ENCODE measurements around the gene GRHL3. TPM values are rescaled to one million over a fixed set of nuclear protein-coding genes. Genes with fewer than 3 reads are reported as not detected.

The GRHL3 gene
- polyA plus RNA-seq, 3 donors = 0.03 TPM; not detected in 2

GRCh38 chr1:24290933-24291487 lies 28.1 kb upstream of the GRHL3 start:
- no peaks in the 10 kb centered on the region for H3K9me3 ChIP-seq (replicated peaks in 1 of 2; ENCODE audit: control insufficient read depth in 1 of 2, insufficient read depth in 1 of 2, low read length in 2 of 2)
- no peaks in the 10 kb centered on the region for H3K36me3 ChIP-seq (replicated peaks in 1 of 2; ENCODE audit: control insufficient read depth in 1 of 2, insufficient read depth in 2 of 2, low read length in 2 of 2)
- H3K4me3 Mint-ChIP-seq = no peak overlapping the region
- no peaks in the 10 kb centered on the region for H3K9me3 Mint-ChIP-seq
- H3K4me3 ChIP-seq (replicated peaks in 1 of 3; ENCODE audit: low read depth in 2 of 3, low read length in 3 of 3) = no peak overlapping the region
- H3K27me3 ChIP-seq (ENCODE audit: control insufficient read depth in 2 of 2, insufficient read depth in 2 of 2, low read length in 2 of 2) = no peaks in the 10 kb centered on the region
- H3K27ac Mint-ChIP-seq = peak overlapping the region in 1 of 7 donors; percentile 66
- no peak for DNase-seq
- no peak overlapping the region for H2AFZ ChIP-seq (ENCODE audit: insufficient read depth, low read depth, low read length, poor library complexity, severe bottlenecking)
- H3K36me3 Mint-ChIP-seq = no peaks in the 10 kb centered on the region
- intact Hi-C loops (cut with micrococcal nuclease) = no loop called here
- H3K9ac ChIP-seq (ENCODE audit: insufficient read depth, low read length, poor library complexity, severe bottlenecking) = no peak overlapping the region
- no peaks in the 10 kb centered on the region for H3K79me2 ChIP-seq (ENCODE audit: insufficient read depth, low read length)
- H3K27ac ChIP-seq (ENCODE audit: low read depth in 1 of 2, low read length in 2 of 2) = no peak overlapping the region
- 91% methylated on average over 8 of the region's 8 CpGs for WGBS (ENCODE audit: insufficient coverage)
- H3K27me3 Mint-ChIP-seq (ENCODE audit: low read depth in 3 of 3) = peaks cover 1 to 8% (median 5%) of the 10 kb centered on the region in 3 donors
- peaks cover 0 to 11% of the 10 kb centered on the region in 2 donors for H3K4me1 ChIP-seq (ENCODE audit: control insufficient read depth in 1 of 2, insufficient read depth in 2 of 2, low read length in 2 of 2)
- no peaks in the 10 kb centered on the region for H4K20me1 ChIP-seq (ENCODE audit: insufficient read depth, low read length)
- peaks cover 17% of the 10 kb centered on the region for H3K4me1 Mint-ChIP-seq
- TF ChIP-seq CTCF (IDR thresholded peaks at IDR 0.05) = no peak
- no peak overlapping the region for H3K4me2 ChIP-seq (replicated peaks; ENCODE audit: extremely low read depth, low read length, poor library complexity, severe bottlenecking)

GRCh38 chr1:24292103-24292502 lies 27.1 kb upstream of the GRHL3 start:
- H3K36me3 Mint-ChIP-seq = no peaks in the 10 kb centered on the region
- no peak overlapping the region for H3K9ac ChIP-seq (ENCODE audit: insufficient read depth, low read length, poor library complexity, severe bottlenecking)
- peaks cover 3 to 8% (median 4%) of the 10 kb centered on the region in 3 donors for H3K27me3 Mint-ChIP-seq (ENCODE audit: low read depth in 3 of 3)

More at GRCh38 chr1:24292103-24292502, 27.1 kb upstream of the GRHL3 start:
- Histone ChIP-seq H4K20me1 (ENCODE audit: insufficient read depth, low read length) (no peaks in the 10 kb centered on the region), H3K27ac (ENCODE audit: low read depth in 1 of 2, low read length in 2 of 2) (no peak overlapping the region), H3K27me3 (ENCODE audit: control insufficient read depth in 2 of 2, insufficient read depth in 2 of 2, low read length in 2 of 2) (no peaks in the 10 kb centered on the region), H3K36me3 (replicated peaks in 1 of 2; ENCODE audit: control insufficient read depth in 1 of 2, insufficient read depth in 2 of 2, low read length in 2 of 2) (no peaks in the 10 kb centered on the region), H3K4me1 (ENCODE audit: control insufficient read depth in 1 of 2, insufficient read depth in 2 of 2, low read length in 2 of 2) (peaks cover 0 to 11% of the 10 kb centered on the region in 2 donors), H3K79me2 (ENCODE audit: insufficient read depth, low read length) (no peaks in the 10 kb centered on the region), H2AFZ (ENCODE audit: insufficient read depth, low read depth, low read length, poor library complexity, severe bottlenecking) (no peak overlapping the region), H3K4me3 (replicated peaks in 1 of 3; ENCODE audit: low read depth in 2 of 3, low read length in 3 of 3) (no peak overlapping the region), H3K9me3 (replicated peaks in 1 of 2; ENCODE audit: control insufficient read depth in 1 of 2, insufficient read depth in 1 of 2, low read length in 2 of 2) (no peaks in the 10 kb centered on the region), H3K4me2 (replicated peaks; ENCODE audit: extremely low read depth, low read length, poor library complexity, severe bottlenecking) (no peak overlapping the region)
- DNase-seq = no peak
- H3K27ac Mint-ChIP-seq = no peak overlapping the region
- H3K4me1 Mint-ChIP-seq = peaks cover 17% of the 10 kb centered on the region
- intact Hi-C loops (cut with micrococcal nuclease) = no loop called here
- TF ChIP-seq CTCF (IDR thresholded peaks at IDR 0.05) = no peak
- 64% methylated on average over 1 of the region's 4 CpGs for WGBS (ENCODE audit: insufficient coverage)
- H3K4me3 Mint-ChIP-seq = no peak overlapping the region
- H3K9me3 Mint-ChIP-seq = no peaks in the 10 kb centered on the region
